ENCODE measurements around the gene DIPK1A. TPM values are rescaled to one million over a fixed set of nuclear protein-coding genes. Genes with fewer than 3 reads are reported as not detected.

Gene DIPK1A
- total RNA-seq, 2 donors from 2014 or later, result 7.9 to 8.7 TPM

DNA sequence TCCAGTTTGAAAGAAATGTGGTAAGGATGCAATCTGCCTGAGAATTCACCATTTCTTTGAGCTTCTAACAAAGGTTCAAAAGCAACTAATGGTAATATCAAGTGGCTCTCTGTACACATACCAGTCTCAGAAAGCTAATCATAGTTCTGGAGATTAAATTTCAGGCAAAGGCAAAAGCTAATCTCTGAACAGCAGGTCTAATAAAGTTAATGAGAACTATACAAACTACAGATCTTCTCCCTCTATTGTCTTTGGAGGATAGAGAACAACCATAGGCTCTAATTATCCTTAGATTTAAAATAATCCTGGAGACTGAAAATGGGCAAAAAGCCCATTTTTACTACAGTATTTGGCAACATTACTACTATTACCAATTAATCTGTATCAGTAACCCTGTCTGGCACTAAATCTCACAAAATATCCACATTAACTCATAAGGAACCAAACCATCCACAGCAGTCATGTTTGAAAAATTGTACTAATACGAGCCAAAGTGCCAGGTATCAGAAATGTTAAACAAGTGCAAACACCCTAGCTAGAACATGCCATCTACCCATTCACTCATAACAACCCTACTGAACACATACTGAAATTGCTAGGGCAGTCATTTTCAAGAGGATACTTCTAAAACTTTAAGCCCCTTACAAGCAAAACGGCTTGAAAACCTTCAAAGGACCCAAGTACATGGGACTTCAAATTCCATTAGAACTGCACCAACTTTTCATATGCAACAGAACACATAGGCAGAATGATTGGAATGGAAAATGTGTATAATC lies 4.8 kb downstream of the DIPK1A start:
- DNase-seq (no peak), ATAC-seq (no peak)
- peak overlapping the region; percentile 62 for H3K4me3 Mint-ChIP-seq
- no peaks in the 10 kb centered on the region for H3K9me3 ChIP-seq (ENCODE audit: control insufficient read depth, low read length, poor library complexity, severe bottlenecking)
- peak overlapping the region; percentile 84 for H3K27ac Mint-ChIP-seq
- peaks cover 54% of the 10 kb centered on the region for H3K4me1 Mint-ChIP-seq
- no peaks in the 10 kb centered on the region for H3K27me3 Mint-ChIP-seq
- peaks cover 2% of the 10 kb centered on the region for H3K36me3 Mint-ChIP-seq (ENCODE audit: low read depth)

DNA sequence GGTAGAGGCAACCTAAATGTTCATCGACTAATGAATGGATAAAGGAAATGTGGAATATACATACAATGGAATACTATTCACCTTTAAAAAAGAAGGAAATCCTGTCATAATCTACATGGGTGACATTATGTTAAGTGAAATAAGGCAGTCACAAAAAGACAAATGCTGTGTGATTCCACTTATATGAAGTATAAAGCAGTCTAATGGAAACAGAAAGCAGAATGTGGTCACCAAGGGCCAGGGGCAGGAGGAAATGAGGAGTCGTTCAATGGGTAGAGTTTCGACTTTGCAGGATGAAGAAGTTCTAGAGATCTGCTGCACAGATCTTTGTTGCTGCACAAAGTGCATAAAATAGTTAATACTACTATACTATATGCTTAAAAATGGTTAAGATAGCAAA lies 7.8 kb downstream of the DIPK1A start:
- H3K4me3 Mint-ChIP-seq, result peak overlapping the region; percentile 73
- DNase-seq (no peak), ATAC-seq (peak; percentile 66)
- H3K27ac Mint-ChIP-seq, result no peak overlapping the region
- peaks cover 2% of the 10 kb centered on the region for H3K36me3 Mint-ChIP-seq (ENCODE audit: low read depth)
- H3K4me1 Mint-ChIP-seq, result peaks cover 44% of the 10 kb centered on the region
- H3K9me3 ChIP-seq (ENCODE audit: control insufficient read depth, low read length, poor library complexity, severe bottlenecking), result no peaks in the 10 kb centered on the region
- H3K27me3 Mint-ChIP-seq, result no peaks in the 10 kb centered on the region

DNA sequence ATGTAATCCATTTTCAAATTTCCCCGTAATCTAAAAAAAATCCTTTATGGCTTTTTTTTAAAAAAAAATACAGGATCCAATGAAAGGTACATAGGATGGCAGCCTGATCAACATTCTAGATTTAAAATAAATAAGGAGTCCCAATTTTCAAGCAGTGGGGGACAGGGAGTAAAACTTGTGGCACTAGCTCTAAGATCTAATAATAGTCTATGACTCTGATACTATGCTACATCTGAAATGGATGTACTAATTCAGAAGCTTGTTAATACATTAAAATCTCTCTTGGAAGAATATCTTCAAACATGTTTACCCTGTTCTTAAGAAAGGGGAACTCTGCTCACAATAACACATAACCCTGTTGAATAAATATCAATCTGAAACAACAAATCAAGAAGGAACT lies 8.5 kb downstream of the DIPK1A start:
- Mint-ChIP-seq H3K4me3 (no peak overlapping the region), H3K4me1 (peaks cover 43% of the 10 kb centered on the region)

DNA sequence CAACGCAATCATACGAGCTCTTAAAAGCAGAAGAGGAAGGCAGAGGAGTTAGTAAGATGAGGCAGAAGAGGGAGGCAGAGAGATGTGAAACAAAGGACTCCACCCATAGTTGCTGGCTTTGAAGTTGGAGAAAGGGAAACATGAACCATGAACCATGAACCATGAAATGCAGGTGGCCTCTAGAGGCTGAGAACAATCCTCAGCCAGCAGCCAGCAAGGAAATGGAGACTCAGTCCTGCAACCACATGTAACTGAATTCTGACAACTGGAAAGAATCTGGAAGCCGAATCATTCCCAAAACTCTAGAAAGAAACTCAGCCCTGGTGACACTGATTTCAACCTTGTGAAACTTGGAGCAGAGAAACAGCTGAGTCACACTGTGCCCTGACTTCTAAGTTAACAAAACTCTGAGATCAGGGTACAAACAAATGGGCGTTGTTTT lies 10.1 kb downstream of the DIPK1A start:
- H3K4me1 Mint-ChIP-seq, result peaks cover 36% of the 10 kb centered on the region

More for the DNA sequence above, 8.5 kb downstream of the DIPK1A start:
- H3K9me3 ChIP-seq (ENCODE audit: control insufficient read depth, low read length, poor library complexity, severe bottlenecking), result no peaks in the 10 kb centered on the region
- peaks cover 2% of the 10 kb centered on the region for H3K36me3 Mint-ChIP-seq (ENCODE audit: low read depth)
- no peak overlapping the region for H3K27ac Mint-ChIP-seq
- no peaks in the 10 kb centered on the region for H3K27me3 Mint-ChIP-seq
- ATAC-seq, result no peak
- no peak for DNase-seq

DNA sequence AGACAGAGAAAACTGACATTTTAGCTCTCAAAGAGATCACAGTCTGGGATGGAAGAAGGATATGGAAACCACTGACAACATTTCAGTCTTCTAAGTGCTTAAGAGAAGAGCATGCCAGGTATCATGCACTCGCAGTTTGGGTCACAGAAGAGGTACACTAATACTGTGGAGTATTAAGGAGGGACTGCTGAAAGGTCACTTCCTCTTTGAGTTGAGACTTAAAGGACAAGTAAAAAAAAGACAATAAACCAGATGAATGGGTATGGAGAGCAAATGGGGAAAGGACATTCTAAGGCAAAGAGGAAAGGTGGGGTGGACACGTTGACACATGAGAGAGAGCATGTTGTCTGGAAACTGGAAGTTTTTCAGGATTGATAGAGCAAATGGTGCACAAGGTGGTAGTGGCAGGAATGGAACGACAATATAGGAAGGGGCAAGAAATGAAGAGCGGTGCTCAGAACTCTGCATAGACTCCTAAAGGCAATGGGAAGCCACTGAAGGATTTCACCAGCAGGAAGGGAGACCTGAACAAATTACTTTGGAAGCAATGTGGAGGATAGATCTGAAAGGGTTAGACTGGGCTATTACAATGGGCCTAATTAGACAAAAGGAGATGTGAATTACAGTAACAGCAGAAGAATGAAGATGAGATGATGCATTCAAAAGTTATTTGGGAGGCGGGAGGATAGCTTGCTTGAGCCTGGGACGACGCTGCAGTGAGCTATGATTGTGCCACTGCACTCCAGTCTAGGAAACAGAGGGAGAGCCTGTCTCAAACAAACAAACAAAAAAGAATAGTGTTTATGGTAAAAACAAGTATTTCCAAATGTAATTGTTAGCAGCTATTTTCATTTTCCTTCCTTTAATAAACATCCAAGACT lies 11.1 kb downstream of the DIPK1A start:
- Mint-ChIP-seq H3K4me1 (peaks cover 33% of the 10 kb centered on the region), H3K4me3 (no peak overlapping the region), H3K27me3 (no peaks in the 10 kb centered on the region), H3K27ac (no peak overlapping the region), H3K36me3 (ENCODE audit: low read depth) (peaks cover 4% of the 10 kb centered on the region)
- H3K9me3 ChIP-seq (ENCODE audit: control insufficient read depth, low read length, poor library complexity, severe bottlenecking), result no peaks in the 10 kb centered on the region
- ATAC-seq (no peak), DNase-seq (no peak)

More for the DNA sequence above, 10.1 kb downstream of the DIPK1A start:
- no peaks in the 10 kb centered on the region for H3K27me3 Mint-ChIP-seq
- peaks cover 4% of the 10 kb centered on the region for H3K36me3 Mint-ChIP-seq (ENCODE audit: low read depth)
- DNase-seq, result no peak
- H3K9me3 ChIP-seq (ENCODE audit: control insufficient read depth, low read length, poor library complexity, severe bottlenecking), result no peaks in the 10 kb centered on the region
- ATAC-seq, result peak; percentile 91
- H3K27ac Mint-ChIP-seq, result no peak overlapping the region
- no peak overlapping the region for H3K4me3 Mint-ChIP-seq

DNA sequence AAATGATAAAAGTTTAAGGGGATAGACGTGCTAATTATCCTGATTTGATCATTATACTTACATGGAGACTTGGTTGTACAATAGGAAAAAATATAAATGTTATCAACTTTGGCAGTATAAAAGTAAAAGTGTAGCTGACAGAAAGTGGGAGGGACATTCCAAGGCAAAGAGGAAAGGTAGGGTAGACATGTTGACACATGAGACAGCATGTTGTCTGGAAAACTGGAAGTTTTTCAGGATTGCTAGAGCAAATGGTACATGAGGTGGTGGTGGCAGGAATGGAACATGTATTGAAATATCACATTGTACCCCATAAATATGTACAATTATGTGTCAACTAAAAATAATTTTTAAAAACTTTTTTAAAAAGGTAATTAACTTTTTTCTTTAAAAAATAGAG lies 13.2 kb downstream of the DIPK1A start:
- H3K27me3 Mint-ChIP-seq, result no peaks in the 10 kb centered on the region
- ATAC-seq (no peak), DNase-seq (no peak)
- H3K4me1 Mint-ChIP-seq, result peaks cover 37% of the 10 kb centered on the region
- H3K27ac Mint-ChIP-seq, result peak overlapping the region; percentile 35
- no peak overlapping the region for H3K4me3 Mint-ChIP-seq
- H3K9me3 ChIP-seq (ENCODE audit: control insufficient read depth, low read length, poor library complexity, severe bottlenecking), result no peaks in the 10 kb centered on the region
- H3K36me3 Mint-ChIP-seq (ENCODE audit: low read depth), result peaks cover 2% of the 10 kb centered on the region

DNA sequence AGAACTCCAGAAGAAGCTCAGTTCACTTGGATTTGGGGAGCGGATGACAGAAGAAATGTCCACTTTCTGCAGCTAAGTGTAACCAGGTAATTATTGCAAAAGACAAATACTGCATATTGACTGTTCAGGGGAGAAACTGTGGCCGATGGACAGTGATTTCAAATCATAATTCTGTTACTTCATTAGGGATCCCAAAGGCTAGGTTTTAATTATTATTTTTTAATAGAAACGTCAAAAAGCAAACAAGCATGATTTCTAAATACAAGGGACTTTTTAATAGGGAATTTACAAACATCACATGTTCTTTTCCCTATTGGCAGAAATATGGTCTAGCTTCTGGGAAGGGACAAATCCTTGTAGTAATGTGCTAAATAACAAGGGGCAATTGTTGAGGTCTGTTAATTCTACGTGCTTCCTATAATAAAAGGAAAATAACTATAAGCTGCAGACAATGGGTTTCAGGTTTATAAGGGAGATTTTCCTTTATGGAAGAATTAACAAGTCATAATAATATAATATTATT lies 15.5 kb downstream of the DIPK1A start:
- ATAC-seq (no peak), DNase-seq (no peak)
- H3K27me3 Mint-ChIP-seq, result no peaks in the 10 kb centered on the region
- H3K27ac Mint-ChIP-seq, result no peak overlapping the region
- no peaks in the 10 kb centered on the region for H3K9me3 ChIP-seq (ENCODE audit: control insufficient read depth, low read length, poor library complexity, severe bottlenecking)
- peaks cover 31% of the 10 kb centered on the region for H3K4me1 Mint-ChIP-seq
- H3K4me3 Mint-ChIP-seq, result no peak overlapping the region
- peaks cover 2% of the 10 kb centered on the region for H3K36me3 Mint-ChIP-seq (ENCODE audit: low read depth)

DNA sequence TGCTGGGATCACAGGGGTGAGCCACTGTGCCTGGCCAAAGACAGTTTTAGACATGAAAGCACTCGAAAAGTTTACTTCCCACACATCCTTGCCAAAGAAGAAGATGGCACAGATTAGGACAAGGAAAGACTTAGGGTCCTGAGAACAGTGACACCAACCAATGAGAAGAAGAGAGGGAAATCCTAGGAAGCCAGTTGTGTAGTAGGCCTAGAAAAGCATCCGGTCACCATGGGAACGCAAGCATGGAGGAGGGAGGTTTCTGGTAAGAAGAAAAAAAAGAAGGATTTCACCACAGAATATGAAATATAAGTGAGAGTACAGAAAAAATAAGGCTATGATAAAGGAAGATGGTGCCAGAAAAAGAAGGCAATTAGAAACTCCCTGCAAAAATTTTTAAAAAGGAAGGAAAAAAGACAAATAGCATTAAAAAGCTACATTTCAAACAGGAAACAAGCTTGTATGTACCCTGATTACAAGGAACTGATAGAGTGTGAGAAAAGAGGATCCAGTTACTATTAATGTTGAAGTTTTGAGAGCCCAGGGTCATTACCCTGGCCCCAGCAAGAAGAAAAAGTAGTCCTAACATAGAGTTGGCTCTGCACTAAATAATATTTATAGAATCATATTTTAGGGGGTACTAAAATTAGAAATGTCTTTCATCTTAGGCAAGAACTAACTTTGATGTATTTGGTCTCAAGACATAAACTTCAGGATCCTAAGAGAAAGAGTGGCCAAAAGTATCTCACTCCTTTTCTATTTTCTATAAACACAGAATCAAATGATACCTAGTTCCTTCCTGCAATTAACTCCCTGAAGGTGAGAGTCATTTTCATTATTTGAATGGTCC lies 16.1 kb downstream of the DIPK1A start:
- H3K4me1 Mint-ChIP-seq, result peaks cover 33% of the 10 kb centered on the region
- DNase-seq (no peak), ATAC-seq (no peak)
- H3K27me3 Mint-ChIP-seq, result no peaks in the 10 kb centered on the region
- H3K4me3 Mint-ChIP-seq, result no peak overlapping the region
- H3K27ac Mint-ChIP-seq, result peak overlapping the region; percentile 61
- H3K9me3 ChIP-seq (ENCODE audit: control insufficient read depth, low read length, poor library complexity, severe bottlenecking), result no peaks in the 10 kb centered on the region
- peaks cover 2% of the 10 kb centered on the region for H3K36me3 Mint-ChIP-seq (ENCODE audit: low read depth)

DNA sequence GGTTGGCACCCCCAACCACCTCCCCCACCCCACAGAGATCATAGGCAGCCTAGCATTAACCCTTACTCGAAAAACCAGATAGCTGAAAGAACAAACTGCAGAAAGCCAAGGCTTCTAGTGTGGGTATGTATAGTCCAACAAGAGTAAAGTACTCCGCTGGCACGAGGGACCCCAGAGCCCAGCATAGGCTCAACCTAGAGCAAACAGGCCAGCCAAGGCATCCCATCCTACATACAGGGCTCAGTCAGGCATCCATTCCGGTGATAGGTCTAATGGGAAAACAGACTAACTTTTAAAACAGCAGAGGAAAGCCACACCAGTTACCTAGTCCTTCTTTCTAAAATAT lies 17.8 kb downstream of the DIPK1A start:
- Mint-ChIP-seq H3K27me3 (no peaks in the 10 kb centered on the region), H3K36me3 (ENCODE audit: low read depth) (peaks cover 2% of the 10 kb centered on the region), H3K4me1 (peaks cover 34% of the 10 kb centered on the region), H3K27ac (peak overlapping the region; percentile 70), H3K4me3 (no peak overlapping the region)
- DNase-seq (no peak), ATAC-seq (no peak)
- H3K9me3 ChIP-seq (ENCODE audit: control insufficient read depth, low read length, poor library complexity, severe bottlenecking), result no peaks in the 10 kb centered on the region

DNA sequence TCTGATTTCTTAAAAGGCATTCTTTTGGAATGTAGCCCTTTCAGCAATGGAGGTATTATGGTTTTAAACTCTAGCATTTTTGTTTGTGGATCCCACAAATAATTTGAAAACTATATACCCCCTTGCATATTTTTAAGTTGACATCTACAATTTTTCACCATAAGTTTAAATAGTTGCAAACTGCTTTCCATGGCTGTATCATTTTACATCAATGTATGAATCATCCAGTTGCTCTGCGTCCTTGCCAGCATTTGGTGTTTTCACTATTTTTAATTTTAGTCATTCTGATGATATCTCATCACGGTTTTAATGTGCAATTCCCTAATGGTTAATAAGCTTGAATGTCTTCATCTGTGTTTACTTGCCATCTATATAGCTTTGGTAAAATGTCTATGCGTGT lies 20.7 kb downstream of the DIPK1A start:
- Mint-ChIP-seq H3K27ac (no peak overlapping the region), H3K4me1 (peaks cover 28% of the 10 kb centered on the region)
- no peak for ATAC-seq

DNA sequence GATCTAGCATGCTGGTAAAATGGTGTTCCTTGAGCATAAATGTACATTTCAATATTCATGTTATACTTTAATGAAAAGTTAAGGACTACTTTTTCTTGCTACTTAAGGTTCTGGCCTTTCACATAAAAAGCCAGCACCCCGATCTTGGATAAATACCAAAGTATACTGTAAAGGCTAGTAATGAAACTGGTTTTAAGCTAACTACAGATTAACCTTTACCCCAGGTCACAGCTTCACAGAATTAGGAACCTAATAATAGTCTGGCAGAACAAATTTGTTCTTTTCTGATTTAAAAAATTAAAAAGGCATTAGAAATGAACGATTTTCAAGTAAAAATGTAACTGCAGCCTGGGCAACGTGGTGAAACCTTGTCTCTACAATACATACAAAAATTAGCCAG lies 23.5 kb downstream of the DIPK1A start:
- H3K9me3 ChIP-seq (ENCODE audit: control insufficient read depth, low read length, poor library complexity, severe bottlenecking), result no peaks in the 10 kb centered on the region
- peaks cover 27% of the 10 kb centered on the region for H3K4me1 Mint-ChIP-seq
- DNase-seq (no peak), ATAC-seq (no peak)
- no peaks in the 10 kb centered on the region for H3K27me3 Mint-ChIP-seq
- H3K27ac Mint-ChIP-seq, result no peak overlapping the region
- no peak overlapping the region for H3K4me3 Mint-ChIP-seq
- H3K36me3 Mint-ChIP-seq (ENCODE audit: low read depth), result peaks cover 6% of the 10 kb centered on the region

More for the DNA sequence above, 20.7 kb downstream of the DIPK1A start:
- no peaks in the 10 kb centered on the region for H3K9me3 ChIP-seq (ENCODE audit: control insufficient read depth, low read length, poor library complexity, severe bottlenecking)
- peaks cover 2% of the 10 kb centered on the region for H3K36me3 Mint-ChIP-seq (ENCODE audit: low read depth)
- no peak for DNase-seq
- H3K4me3 Mint-ChIP-seq, result no peak overlapping the region
- no peaks in the 10 kb centered on the region for H3K27me3 Mint-ChIP-seq

DNA sequence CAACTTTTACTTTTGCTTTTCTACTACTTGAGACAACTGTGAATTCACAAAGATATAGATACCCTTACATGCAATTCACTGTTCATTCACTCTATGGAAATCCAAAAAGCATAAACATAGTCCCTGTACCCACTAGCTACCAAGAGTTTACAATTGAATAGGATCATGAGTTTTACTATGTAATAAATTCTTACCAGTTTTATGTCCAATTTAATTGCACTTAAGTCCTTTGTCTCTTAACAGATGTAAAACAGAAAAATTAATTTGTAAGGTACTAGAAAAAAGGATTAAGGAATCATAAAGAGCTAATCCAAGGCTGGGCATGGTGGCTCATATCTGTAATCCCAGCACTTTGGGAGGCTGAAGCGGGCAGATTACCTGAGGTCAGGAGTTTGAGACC lies 24.4 kb downstream of the DIPK1A start:
- Mint-ChIP-seq H3K36me3 (ENCODE audit: low read depth) (peaks cover 8% of the 10 kb centered on the region), H3K27me3 (no peaks in the 10 kb centered on the region), H3K4me3 (no peak overlapping the region), H3K4me1 (peaks cover 30% of the 10 kb centered on the region), H3K27ac (no peak overlapping the region)
- ATAC-seq, result no peak
- no peak for DNase-seq
- H3K9me3 ChIP-seq (ENCODE audit: control insufficient read depth, low read length, poor library complexity, severe bottlenecking), result no peaks in the 10 kb centered on the region

Measured in T-helper 17 cell (primary cell).